ENCODE results near the gene ZNF565.

Gene ZNF565

GRCh38 chr19:36221474-36221873 lies 7.0 kb upstream of the ZNF565 start:
- Mint-ChIP-seq H3K4me3 (no peak overlapping the region), H3K4me1 (peaks cover 17% of the 10 kb centered on the region), H3K36me3 (ENCODE audit: low read depth) (peaks cover 93% of the 10 kb centered on the region), H3K27ac (no peak overlapping the region), H3K27me3 (ENCODE audit: low read depth, poor library complexity) (peaks cover 4% of the 10 kb centered on the region), H3K9me3 (peaks cover 57% of the 10 kb centered on the region)
- DNase-seq, result no peak
- TF ChIP-seq, protein P1, sequence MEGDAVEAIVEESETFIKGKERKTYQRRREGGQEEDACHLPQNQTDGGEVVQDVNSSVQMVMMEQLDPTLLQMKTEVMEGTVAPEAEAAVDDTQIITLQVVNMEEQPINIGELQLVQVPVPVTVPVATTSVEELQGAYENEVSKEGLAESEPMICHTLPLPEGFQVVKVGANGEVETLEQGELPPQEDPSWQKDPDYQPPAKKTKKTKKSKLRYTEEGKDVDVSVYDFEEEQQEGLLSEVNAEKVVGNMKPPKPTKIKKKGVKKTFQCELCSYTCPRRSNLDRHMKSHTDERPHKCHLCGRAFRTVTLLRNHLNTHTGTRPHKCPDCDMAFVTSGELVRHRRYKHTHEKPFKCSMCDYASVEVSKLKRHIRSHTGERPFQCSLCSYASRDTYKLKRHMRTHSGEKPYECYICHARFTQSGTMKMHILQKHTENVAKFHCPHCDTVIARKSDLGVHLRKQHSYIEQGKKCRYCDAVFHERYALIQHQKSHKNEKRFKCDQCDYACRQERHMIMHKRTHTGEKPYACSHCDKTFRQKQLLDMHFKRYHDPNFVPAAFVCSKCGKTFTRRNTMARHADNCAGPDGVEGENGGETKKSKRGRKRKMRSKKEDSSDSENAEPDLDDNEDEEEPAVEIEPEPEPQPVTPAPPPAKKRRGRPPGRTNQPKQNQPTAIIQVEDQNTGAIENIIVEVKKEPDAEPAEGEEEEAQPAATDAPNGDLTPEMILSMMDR (IDR thresholded peaks at IDR 0.05), result no peak

GRCh38 chr19:36215276-36216123 lies 1.0 kb upstream of the ZNF565 start:
- Mint-ChIP-seq H3K4me3 (no peak overlapping the region), H3K36me3 (ENCODE audit: low read depth) (peaks cover 56% of the 10 kb centered on the region), H3K4me1 (peaks cover 12% of the 10 kb centered on the region), H3K27me3 (ENCODE audit: low read depth, poor library complexity) (peaks cover 4% of the 10 kb centered on the region), H3K9me3 (peaks cover 40% of the 10 kb centered on the region), H3K27ac (peak overlapping the region; percentile 54)
- peak; percentile 11 for DNase-seq
- TF ChIP-seq, protein P1 (IDR thresholded peaks at IDR 0.05), result no peak

DNA sequence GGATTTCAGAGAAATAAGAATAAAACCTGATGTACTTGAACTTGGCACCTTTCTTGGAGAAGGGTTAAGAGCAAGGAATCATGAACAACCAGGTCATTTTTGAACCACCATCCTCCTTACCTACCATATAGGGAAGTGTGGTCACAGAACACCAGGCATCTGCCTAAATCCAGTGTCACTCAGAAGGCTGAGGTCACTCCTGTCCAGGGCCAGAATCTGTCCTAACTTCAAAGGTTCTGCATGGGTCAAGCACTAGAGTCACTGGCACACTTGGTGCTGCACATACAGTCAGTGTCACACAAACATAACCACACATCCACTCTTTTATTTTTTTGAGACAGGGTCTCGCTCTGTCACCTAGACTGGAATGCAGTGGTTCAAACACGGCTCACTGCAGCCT lies 1.6 kb downstream of the ZNF565 start:
- DNase-seq, result no peak
- peaks cover 21% of the 10 kb centered on the region for H3K9me3 Mint-ChIP-seq
- H3K36me3 Mint-ChIP-seq (ENCODE audit: low read depth), result peaks cover 35% of the 10 kb centered on the region
- peak overlapping the region; percentile 65 for H3K4me3 Mint-ChIP-seq
- no peak overlapping the region for H3K27ac Mint-ChIP-seq
- TF ChIP-seq, protein P1 (IDR thresholded peaks at IDR 0.05), result no peak
- no peaks in the 10 kb centered on the region for H3K27me3 Mint-ChIP-seq (ENCODE audit: low read depth, poor library complexity)
- peaks cover 12% of the 10 kb centered on the region for H3K4me1 Mint-ChIP-seq

- Mint-ChIP-seq H3K36me3 (ENCODE audit: low read depth) (peaks cover 14% of the 10 kb centered on the region), H3K4me3 (no peak overlapping the region), H3K27ac (no peak overlapping the region), H3K4me1 (no peaks in the 10 kb centered on the region), H3K27me3 (ENCODE audit: low read depth, poor library complexity) (no peaks in the 10 kb centered on the region), H3K9me3 (no peaks in the 10 kb centered on the region)
- DNase-seq, result no peak
- TF ChIP-seq, protein P1 (IDR thresholded peaks at IDR 0.05), result no peak
Measured at GRCh38 chr19:36210497-36210896, 4.0 kb downstream of the ZNF565 start.

DNA sequence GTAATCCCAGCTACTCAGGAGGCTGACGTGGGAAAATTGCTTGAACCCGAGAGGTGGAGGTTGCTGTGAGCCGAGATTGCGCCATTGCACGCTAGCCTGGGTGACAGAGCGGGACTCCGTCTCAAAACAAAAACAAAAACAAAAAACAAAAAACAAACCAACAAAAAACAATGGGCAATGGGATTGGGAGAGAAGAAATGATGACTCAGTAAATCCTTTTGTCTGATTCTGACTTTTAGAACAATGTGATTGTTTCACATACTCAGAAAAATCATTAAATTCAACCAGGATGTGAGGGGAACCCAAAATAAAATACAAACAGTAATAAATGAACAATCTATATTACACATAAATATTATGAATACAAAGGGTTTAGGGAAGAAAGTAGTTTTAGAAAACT lies 5.1 kb downstream of the ZNF565 start:
- TF ChIP-seq, protein P1 (IDR thresholded peaks at IDR 0.05), result no peak
- no peaks in the 10 kb centered on the region for H3K9me3 Mint-ChIP-seq
- no peak for DNase-seq
- H3K27ac Mint-ChIP-seq, result no peak overlapping the region
- H3K36me3 Mint-ChIP-seq (ENCODE audit: low read depth), result peaks cover 14% of the 10 kb centered on the region
- H3K27me3 Mint-ChIP-seq (ENCODE audit: low read depth, poor library complexity), result no peaks in the 10 kb centered on the region
- H3K4me3 Mint-ChIP-seq, result no peak overlapping the region
- H3K4me1 Mint-ChIP-seq, result no peaks in the 10 kb centered on the region
